SW 1271 (cell line): ENCODE results near the gene PSEN1.

ENCODE experiments used
- DNase-seq, 2 experiments: peaks; one replicate each; lab custom pipeline; 2025; lab: John Stamatoyannopoulos, UW

The PSEN1 gene

GRCh38 chr14:73254247-73255004, 118.1 kb downstream of the PSEN1 start:
- no peak for DNase-seq

- DNase-seq: no peak
Observed at GRCh38 chr14:73255005-73255400, 118.7 kb downstream of the PSEN1 start.

GRCh38 chr14:73255693-73256225, 119.5 kb downstream of the PSEN1 start:
- DNase-seq: no peak

GRCh38 chr14:73258076-73258475, 121.8 kb downstream of the PSEN1 start:
- DNase-seq: no peak

- no peak for DNase-seq
Observed at GRCh38 chr14:73258845-73259611, 122.7 kb downstream of the PSEN1 start.

GRCh38 chr14:73259837-73260236, 123.5 kb downstream of the PSEN1 start:
- no peak for DNase-seq

GRCh38 chr14:73260574-73260973, 124.3 kb downstream of the PSEN1 start:
- DNase-seq: no peak

GRCh38 chr14:73261075-73261474, 124.8 kb downstream of the PSEN1 start:
- no peak for DNase-seq

- no peak for DNase-seq
Observed at GRCh38 chr14:73261520-73262426, 125.5 kb downstream of the PSEN1 start.

GRCh38 chr14:73262427-73263183, 126.3 kb downstream of the PSEN1 start:
- DNase-seq: no peak

- no peak for DNase-seq
Observed at GRCh38 chr14:73263606-73264005, 127.3 kb downstream of the PSEN1 start.

- no peak for DNase-seq
Observed at GRCh38 chr14:73264080-73264884, 128.0 kb downstream of the PSEN1 start.

- DNase-seq: no peak
Observed at GRCh38 chr14:73264885-73265720, 128.8 kb downstream of the PSEN1 start.

GRCh38 chr14:73265721-73266046, 129.4 kb downstream of the PSEN1 start:
- no peak for DNase-seq

GRCh38 chr14:73266317-73266716, 130.0 kb downstream of the PSEN1 start:
- DNase-seq: no peak

GRCh38 chr14:73267474-73267873, 131.2 kb downstream of the PSEN1 start:
- no peak for DNase-seq

GRCh38 chr14:73269729-73270531, 133.6 kb downstream of the PSEN1 start:
- DNase-seq: no peak

GRCh38 chr14:73272393-73272792, 136.1 kb downstream of the PSEN1 start:
- DNase-seq: no peak
